DND-41 (cell line): ENCODE results near the gene ZDHHC23.
A peak's percentile ranks its signal among the peaks of the same experiment; 100 is the strongest.

Source experiments
- ATAC-seq: fragments of 200-7000 bp; cut with Tn5 transposase; 3 replicates; pipeline ENCODE4 v1.9.1; 2021; ENCODE audit warnings: low read depth; ENCODE audit not compliant: insufficient read depth
- DNase-seq: peaks from one replicate; pipeline ENCODE4 v3.0.0-alpha.2; 2020
- H2AFZ ChIP-seq: 2 replicates; pipeline ENCODE4 v1.6.0; 2012; ENCODE audit warnings: low read depth, low read length
- H3K27ac ChIP-seq: 2 replicates; pipeline ENCODE4 v1.5.1; 2012; ENCODE audit warnings: low read length, inconsistent platforms
- H3K27me3 ChIP-seq: fragments of 200-600 bp; sonication (generic); 2 replicates; pipeline ENCODE4 v1.6.0; 2012; ENCODE audit warnings: low read length, mild to moderate bottlenecking, inconsistent platforms; ENCODE audit not compliant: insufficient read depth, poor library complexity
- H3K36me3 ChIP-seq: 2 replicates; pipeline ENCODE4 v1.5.1; 2012; ENCODE audit warnings: low read length, inconsistent platforms; ENCODE audit not compliant: insufficient read depth
- H3K4me1 ChIP-seq: 2 replicates; pipeline ENCODE4 v1.5.1; 2012; ENCODE audit warnings: mild to moderate bottlenecking, low read length; ENCODE audit not compliant: insufficient read depth
- H3K4me2 ChIP-seq: 2 replicates; pipeline ENCODE4 v1.6.0; 2012; ENCODE audit warnings: mild to moderate bottlenecking, moderate library complexity, low read length, inconsistent platforms; ENCODE audit not compliant: insufficient read depth
- H3K4me3 ChIP-seq, 2 experiments: fragments of 200-600 bp in 1 of 2; shearing (Covaris generic) in 1 of 2; 2 replicates each; pipeline ENCODE4 v1.5.1; 2012 to 2016; ENCODE audit warnings: inconsistent platforms in 2 of 2, low read length in 2 of 2, mild to moderate bottlenecking in 2 of 2, low read depth in 1 of 2, moderate library complexity in 1 of 2
- H3K79me2 ChIP-seq: 2 replicates; pipeline ENCODE4 v1.6.0; 2012; ENCODE audit warnings: low read length, inconsistent platforms; ENCODE audit not compliant: insufficient read depth
- H3K9ac ChIP-seq: 2 replicates; pipeline ENCODE4 v1.6.0; 2012; ENCODE audit warnings: low read depth, mild to moderate bottlenecking, inconsistent platforms, low read length, moderate library complexity
- H3K9me3 ChIP-seq: 2 replicates; pipeline ENCODE4 v1.5.1; 2012; ENCODE audit warnings: low read length, moderate library complexity, mild to moderate bottlenecking, inconsistent platforms; ENCODE audit not compliant: insufficient read depth, severe bottlenecking
- H4K20me1 ChIP-seq: 2 replicates; pipeline ENCODE4 v1.6.0; 2012; ENCODE audit warnings: low read length; ENCODE audit not compliant: insufficient read depth
- CTCF ChIP-seq: IDR thresholded peaks from 2 replicates; pipeline ENCODE4 v1.5.1; 2012; ENCODE audit warnings: borderline replicate concordance, low read length, moderate library complexity, mild to moderate bottlenecking; ENCODE audit not compliant: poor library complexity, severe bottlenecking; ENCODE audit errors: extremely low read depth
- EZH2 ChIP-seq: IDR thresholded peaks from 3 replicates; pipeline ENCODE4 v1.6.1; 2012; ENCODE audit warnings: borderline replicate concordance, low read depth, mild to moderate bottlenecking, moderate library complexity, low read length, inconsistent platforms; ENCODE audit not compliant: severe bottlenecking

The ZDHHC23 gene

GRCh38 chr3:113953677-113954076 lies 5.9 kb downstream of the ZDHHC23 start:
- Histone ChIP-seq H3K79me2 (no peaks in the 10 kb centered on the region), H2AFZ (no peak overlapping the region), H3K9ac (no peak overlapping the region), H3K36me3 (no peaks in the 10 kb centered on the region), H4K20me1 (0 out of 2 replicates have a peak, but pooled peaks cover 3% of the 10 kb centered on the region), H3K4me1 (peaks cover 13% of the 10 kb centered on the region), H3K27ac (no peak overlapping the region), H3K27me3 (no peaks in the 10 kb centered on the region), H3K4me3 (no peak overlapping the region), H3K9me3 (no peaks in the 10 kb centered on the region), H3K4me2 (no peak overlapping the region)
- peak; percentile 22 for DNase-seq
- peak; percentile 71 for ATAC-seq
- TF ChIP-seq CTCF (no peak), EZH2 (no peak)

DNA sequence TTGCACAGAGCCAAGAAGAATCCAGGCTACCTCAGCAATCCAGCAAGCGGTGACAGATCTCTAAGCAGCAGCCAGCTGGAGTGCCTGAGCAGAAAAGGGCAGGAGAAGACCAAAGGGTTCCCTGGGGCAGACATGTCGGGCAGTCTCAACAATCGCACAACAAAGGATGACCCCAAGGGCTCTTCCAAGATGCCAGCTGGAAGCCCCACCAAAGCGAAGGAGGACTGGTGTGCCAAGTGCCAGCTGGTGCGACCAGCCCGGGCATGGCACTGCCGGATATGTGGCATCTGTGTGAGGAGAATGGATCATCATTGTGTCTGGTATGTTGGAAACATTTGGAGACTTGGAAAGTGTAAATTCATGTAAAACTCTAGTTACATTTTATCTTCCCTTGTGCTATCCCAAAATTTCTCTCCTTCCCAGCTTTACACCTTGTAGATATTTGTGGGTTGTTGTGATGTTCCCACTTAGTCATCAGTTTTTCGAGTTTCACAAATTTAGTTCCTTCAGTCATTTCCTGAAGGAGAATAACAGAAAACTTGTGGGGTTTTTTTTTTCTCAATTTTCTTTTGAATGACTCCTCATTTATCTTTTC lies 6.4 kb downstream of the ZDHHC23 start:
- Histone ChIP-seq H3K4me2 (no peak overlapping the region), H3K27ac (no peak overlapping the region), H3K4me1 (peaks cover 8% of the 10 kb centered on the region), H3K9me3 (no peaks in the 10 kb centered on the region), H3K4me3 (no peak overlapping the region), H2AFZ (no peak overlapping the region), H4K20me1 (0 out of 2 replicates have a peak, but pooled peaks cover 3% of the 10 kb centered on the region), H3K27me3 (no peaks in the 10 kb centered on the region), H3K79me2 (no peaks in the 10 kb centered on the region), H3K36me3 (no peaks in the 10 kb centered on the region), H3K9ac (no peak overlapping the region)
- TF ChIP-seq EZH2 (no peak), CTCF (no peak)
- ATAC-seq, result no peak
- no peak for DNase-seq

- Histone ChIP-seq H3K27ac (no peak overlapping the region), H3K36me3 (no peaks in the 10 kb centered on the region), H3K4me2 (no peak overlapping the region), H2AFZ (no peak overlapping the region), H3K9ac (no peak overlapping the region), H3K9me3 (no peaks in the 10 kb centered on the region), H3K4me1 (peaks cover 18% of the 10 kb centered on the region), H3K4me3 (no peak overlapping the region), H3K27me3 (no peaks in the 10 kb centered on the region), H4K20me1 (no peaks in the 10 kb centered on the region), H3K79me2 (no peaks in the 10 kb centered on the region)
- TF ChIP-seq EZH2, result no peak
- TF ChIP-seq CTCF, result no peak
- ATAC-seq, result peak; percentile 80
- DNase-seq, result no peak
Measured at GRCh38 chr3:113963879-113964278, 16.1 kb downstream of the ZDHHC23 start.

- H3K4me3 ChIP-seq, result no peak overlapping the region
- no peaks in the 10 kb centered on the region for H3K79me2 ChIP-seq
- H3K9me3 ChIP-seq, result no peaks in the 10 kb centered on the region
- H3K27ac ChIP-seq, result no peak overlapping the region
- H3K36me3 ChIP-seq, result no peaks in the 10 kb centered on the region
- no peak overlapping the region for H3K4me2 ChIP-seq
- ATAC-seq (no peak), DNase-seq (no peak)
- H4K20me1 ChIP-seq, result no peaks in the 10 kb centered on the region
- H2AFZ ChIP-seq, result no peak overlapping the region
- TF ChIP-seq CTCF (no peak), EZH2 (no peak)
- no peaks in the 10 kb centered on the region for H3K27me3 ChIP-seq
- H3K9ac ChIP-seq, result no peak overlapping the region
- peaks cover 18% of the 10 kb centered on the region for H3K4me1 ChIP-seq
Measured at GRCh38 chr3:113966172-113966571, 18.4 kb downstream of the ZDHHC23 start.
